NB4 (cell line): ENCODE results near the gene ZNF670.

ENCODE experiments used
- DNase-seq: peaks from one replicate; pipeline ENCODE4 v3.0.0; 2010; ENCODE audit warnings: low read depth
- H3K4me3 ChIP-seq: one replicate; pipeline ENCODE4 v1.5.1; 2011; ENCODE audit warnings: mild to moderate bottlenecking, low read depth, low read length, moderate library complexity
- CTCF ChIP-seq: IDR thresholded peaks from one replicate; pipeline ENCODE4 v1.5.1; 2012; ENCODE audit warnings: low read depth, low read length
- MAX ChIP-seq: IDR thresholded peaks from 2 replicates; pipeline ENCODE4 v1.6.1; 2011; ENCODE audit warnings: low read depth, low read length
- MYC ChIP-seq: IDR thresholded peaks from 2 replicates; pipeline ENCODE4 v1.6.1; 2011; ENCODE audit warnings: low read depth, low read length
- POLR2A ChIP-seq: IDR thresholded peaks from 2 replicates; pipeline ENCODE4 v1.6.1; 2011; ENCODE audit warnings: mild to moderate bottlenecking; ENCODE audit not compliant: insufficient read length; ENCODE audit errors: extremely low read depth

ZNF670 gene

GRCh38 chr1:247103859-247104591, 25.4 kb upstream of the ZNF670 start, which contains the start of gene ZNF669:
ZNF669 (minus strand) TSS chr1:247104356; CDS start chr1:247104199, 157 bp downstream.
- peak; percentile 97 for DNase-seq
- TF ChIP-seq POLR2A (peak; percentile 82), MAX (peak; percentile 63; the same call in 1 of the 2 replicates), MYC (peak; percentile 52; the same call in 1 of the 2 replicates), CTCF (no peak)
- peak within 1 kb of the TSS; percentile 92 for H3K4me3 ChIP-seq

GRCh38 chr1:247102381-247102780, 23.8 kb upstream of the ZNF670 start:
- no peak for TF ChIP-seq MYC
- TF ChIP-seq POLR2A: no peak
- TF ChIP-seq CTCF: no peak
- TF ChIP-seq MAX: no peak
- H3K4me3 ChIP-seq: no peak overlapping the region

GRCh38 chr1:247100676-247101279, 22.2 kb upstream of the ZNF670 start:
- no peak for TF ChIP-seq MAX
- TF ChIP-seq CTCF: no peak
- no peak for TF ChIP-seq POLR2A
- TF ChIP-seq MYC: no peak
- no peak overlapping the region for H3K4me3 ChIP-seq
- DNase-seq: no peak

More at GRCh38 chr1:247102381-247102780, 23.8 kb upstream of the ZNF670 start:
- DNase-seq: no peak

- no peak for DNase-seq
- no peak overlapping the region for H3K4me3 ChIP-seq
- no peak for TF ChIP-seq POLR2A
- no peak for TF ChIP-seq MYC
These were observed 18.3 kb upstream of the ZNF670 start for GRCh38 chr1:247096958-247097357.

GRCh38 chr1:247096544-247096943, 17.9 kb upstream of the ZNF670 start:
- no peak for DNase-seq
- no peak overlapping the region for H3K4me3 ChIP-seq
- TF ChIP-seq CTCF: no peak
- TF ChIP-seq MYC: no peak
- TF ChIP-seq POLR2A: no peak
- TF ChIP-seq MAX: no peak

GRCh38 chr1:247096112-247096511, 17.5 kb upstream of the ZNF670 start:
- TF ChIP-seq POLR2A (no peak), CTCF (no peak), MYC (no peak), MAX (no peak)
- H3K4me3 ChIP-seq: no peak overlapping the region
- no peak for DNase-seq
